ENCODE measurements around the gene AGMO. TPM values are rescaled to one million over a fixed set of nuclear protein-coding genes. Genes with fewer than 3 reads are reported as not detected.

AGMO gene
- total and polyA plus RNA-seq, 2 donors from 2014 or later = 1.4 to 4.5 TPM

DNA sequence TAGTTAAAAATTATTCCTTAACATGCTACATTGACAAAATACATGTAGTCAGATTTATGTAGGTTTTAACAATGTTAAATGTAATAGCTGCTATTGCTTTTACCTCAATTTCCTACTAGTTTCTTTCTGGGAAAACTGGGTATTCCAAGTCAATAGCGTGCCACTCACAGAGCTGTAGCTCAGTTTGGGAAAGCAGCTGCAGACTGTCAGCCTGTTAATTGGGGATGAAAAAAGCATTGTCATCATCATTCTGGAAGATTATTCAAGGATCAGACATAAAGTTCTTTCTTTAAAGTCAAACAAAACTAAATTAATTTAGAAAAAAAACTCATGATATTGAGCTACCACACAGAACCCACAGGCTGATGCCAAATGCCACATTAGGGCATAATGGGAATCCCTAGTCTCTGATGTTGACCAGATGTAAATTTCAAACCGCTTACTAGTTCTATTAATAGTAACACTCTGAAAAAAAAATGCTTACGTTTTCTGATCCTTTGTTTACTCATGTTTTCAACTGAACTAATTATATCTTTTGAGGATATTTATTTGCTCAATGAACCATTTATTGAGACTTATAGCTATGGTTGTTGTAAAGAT, 19.6 kb upstream of the AGMO start:
- no peak for DNase-seq
- H3K4me1 ChIP-seq (ENCODE audit: control insufficient read depth in 2 of 3, insufficient read depth in 2 of 3, low read depth in 1 of 3, low read length in 3 of 3) = no peaks in the 10 kb centered on the region
- H3K36me3 ChIP-seq (ENCODE audit: control insufficient read depth in 2 of 3, insufficient read depth in 3 of 3, low read length in 3 of 3) = no peaks in the 10 kb centered on the region

DNA sequence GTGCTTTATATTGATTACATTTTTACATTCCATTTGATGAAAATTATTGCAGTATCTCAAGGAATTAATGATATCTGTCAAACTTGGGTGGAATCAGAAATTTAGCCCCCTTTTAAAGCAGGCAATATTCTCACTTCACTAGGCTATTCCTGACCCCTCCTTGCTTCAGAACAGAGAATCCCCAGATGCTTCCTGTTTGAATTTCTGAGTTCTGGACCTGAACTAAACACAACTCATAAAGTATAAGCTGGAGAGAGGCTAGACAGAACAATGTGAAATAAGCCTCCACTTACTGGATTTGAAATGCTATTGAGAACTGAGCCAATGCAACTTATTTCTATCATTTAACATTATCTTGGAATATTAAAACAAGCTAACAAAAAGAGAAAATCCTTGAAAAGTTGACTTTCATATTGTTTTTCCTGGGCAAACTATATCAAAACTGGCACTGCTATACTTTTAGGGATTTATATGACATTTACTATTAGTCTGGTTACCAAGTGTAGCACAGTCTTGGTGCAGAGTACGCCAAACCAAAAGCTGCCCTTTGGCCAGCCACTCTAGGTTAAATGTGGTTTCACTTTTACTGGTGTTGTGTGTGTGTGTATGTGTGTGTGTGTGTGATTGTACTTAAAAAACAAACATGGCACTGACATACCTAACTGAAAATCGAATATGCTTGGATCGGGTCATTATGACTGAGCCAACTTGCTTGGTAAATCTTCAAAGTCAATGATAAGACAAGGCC, 19.0 kb upstream of the AGMO start:
- intact Hi-C loops (cut with DNase I) = no loop called here
- Histone ChIP-seq H3K4me1 (ENCODE audit: control insufficient read depth in 2 of 3, insufficient read depth in 2 of 3, low read depth in 1 of 3, low read length in 3 of 3) (no peaks in the 10 kb centered on the region), H3K9ac (ENCODE audit: low read length in 3 of 3) (no peak overlapping the region), H3K27ac (ENCODE audit: low read depth in 2 of 2, low read length in 2 of 2) (no peak overlapping the region), H3K9me3 (ENCODE audit: control insufficient read depth in 2 of 3, insufficient read depth in 1 of 3, low read length in 3 of 3) (peaks cover 0 to 6% (median 0%) of the 10 kb centered on the region in 3 donors), H3K27me3 (ENCODE audit: control insufficient read depth, insufficient read depth, low read length) (no peaks in the 10 kb centered on the region), H3K4me3 (ENCODE audit: low read length in 3 of 3) (peak overlapping the region in 2 of 3 donors; percentile 40 to 49), H3K36me3 (ENCODE audit: control insufficient read depth in 2 of 3, insufficient read depth in 3 of 3, low read length in 3 of 3) (no peaks in the 10 kb centered on the region)
- DNase-seq (no peak), FAIRE-seq (no peak)
- TF ChIP-seq, protein P1, sequence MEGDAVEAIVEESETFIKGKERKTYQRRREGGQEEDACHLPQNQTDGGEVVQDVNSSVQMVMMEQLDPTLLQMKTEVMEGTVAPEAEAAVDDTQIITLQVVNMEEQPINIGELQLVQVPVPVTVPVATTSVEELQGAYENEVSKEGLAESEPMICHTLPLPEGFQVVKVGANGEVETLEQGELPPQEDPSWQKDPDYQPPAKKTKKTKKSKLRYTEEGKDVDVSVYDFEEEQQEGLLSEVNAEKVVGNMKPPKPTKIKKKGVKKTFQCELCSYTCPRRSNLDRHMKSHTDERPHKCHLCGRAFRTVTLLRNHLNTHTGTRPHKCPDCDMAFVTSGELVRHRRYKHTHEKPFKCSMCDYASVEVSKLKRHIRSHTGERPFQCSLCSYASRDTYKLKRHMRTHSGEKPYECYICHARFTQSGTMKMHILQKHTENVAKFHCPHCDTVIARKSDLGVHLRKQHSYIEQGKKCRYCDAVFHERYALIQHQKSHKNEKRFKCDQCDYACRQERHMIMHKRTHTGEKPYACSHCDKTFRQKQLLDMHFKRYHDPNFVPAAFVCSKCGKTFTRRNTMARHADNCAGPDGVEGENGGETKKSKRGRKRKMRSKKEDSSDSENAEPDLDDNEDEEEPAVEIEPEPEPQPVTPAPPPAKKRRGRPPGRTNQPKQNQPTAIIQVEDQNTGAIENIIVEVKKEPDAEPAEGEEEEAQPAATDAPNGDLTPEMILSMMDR (IDR thresholded peaks at IDR 0.05; ENCODE audit: borderline replicate concordance, extremely low read depth, insufficient read depth) = no peak

More for the DNA sequence above, 19.6 kb upstream of the AGMO start:
- TF ChIP-seq, protein P1 (IDR thresholded peaks at IDR 0.05; ENCODE audit: borderline replicate concordance, extremely low read depth, insufficient read depth) = no peak
- Histone ChIP-seq H3K9ac (ENCODE audit: low read length in 3 of 3) (no peak overlapping the region), H3K4me3 (ENCODE audit: low read length in 3 of 3) (peak overlapping the region in 2 of 3 donors; percentile 40 to 49), H3K27ac (ENCODE audit: low read depth in 2 of 2, low read length in 2 of 2) (no peak overlapping the region), H3K27me3 (ENCODE audit: control insufficient read depth, insufficient read depth, low read length) (no peaks in the 10 kb centered on the region), H3K9me3 (ENCODE audit: control insufficient read depth in 2 of 3, insufficient read depth in 1 of 3, low read length in 3 of 3) (peaks cover 0 to 6% (median 0%) of the 10 kb centered on the region in 3 donors)
- no peak for FAIRE-seq
- intact Hi-C loops (cut with DNase I) = no loop called here

DNA sequence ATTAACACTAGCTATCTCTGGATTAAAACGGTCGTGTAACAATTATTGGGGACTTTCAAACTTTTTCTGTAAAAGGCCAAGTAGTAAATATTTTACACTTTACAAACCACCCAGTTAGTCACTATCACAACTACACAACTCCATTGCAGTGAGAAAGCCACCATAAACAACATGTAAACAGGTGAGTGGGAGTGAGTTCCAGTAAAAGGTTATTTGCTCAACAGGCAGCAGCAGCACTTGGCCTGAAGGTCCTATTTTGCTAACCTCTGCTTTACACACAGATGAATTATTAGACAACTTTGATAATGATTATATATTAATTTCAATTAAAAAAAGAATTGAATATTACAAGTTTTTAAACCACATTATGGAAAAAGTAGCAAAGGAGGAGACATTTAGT, 15.8 kb upstream of the AGMO start:
- Histone ChIP-seq H3K9ac (ENCODE audit: low read length in 3 of 3) (no peak overlapping the region), H3K36me3 (ENCODE audit: control insufficient read depth in 2 of 3, insufficient read depth in 3 of 3, low read length in 3 of 3) (no peaks in the 10 kb centered on the region), H3K27me3 (ENCODE audit: control insufficient read depth, insufficient read depth, low read length) (no peaks in the 10 kb centered on the region), H3K4me1 (ENCODE audit: control insufficient read depth in 2 of 3, insufficient read depth in 2 of 3, low read depth in 1 of 3, low read length in 3 of 3) (no peaks in the 10 kb centered on the region), H3K9me3 (ENCODE audit: control insufficient read depth in 2 of 3, insufficient read depth in 1 of 3, low read length in 3 of 3) (no peaks in the 10 kb centered on the region), H3K27ac (ENCODE audit: low read depth in 2 of 2, low read length in 2 of 2) (no peak overlapping the region), H3K4me3 (ENCODE audit: low read length in 3 of 3) (no peak overlapping the region)
- intact Hi-C loops (cut with DNase I) = no loop called here
- no peak for DNase-seq
- TF ChIP-seq, protein P1 (IDR thresholded peaks at IDR 0.05; ENCODE audit: borderline replicate concordance, extremely low read depth, insufficient read depth) = no peak
- no peak for FAIRE-seq

All from kidney (tissue), 14 donors.